ENCODE results near the gene DLGAP4. TPM values are rescaled to one million over a fixed set of nuclear protein-coding genes. Genes with fewer than 3 reads are reported as not detected.

Gene DLGAP4
- total RNA-seq, 3 donors from 2014 or later, result 22.0 to 26.9 (median 24.0) TPM

DNA sequence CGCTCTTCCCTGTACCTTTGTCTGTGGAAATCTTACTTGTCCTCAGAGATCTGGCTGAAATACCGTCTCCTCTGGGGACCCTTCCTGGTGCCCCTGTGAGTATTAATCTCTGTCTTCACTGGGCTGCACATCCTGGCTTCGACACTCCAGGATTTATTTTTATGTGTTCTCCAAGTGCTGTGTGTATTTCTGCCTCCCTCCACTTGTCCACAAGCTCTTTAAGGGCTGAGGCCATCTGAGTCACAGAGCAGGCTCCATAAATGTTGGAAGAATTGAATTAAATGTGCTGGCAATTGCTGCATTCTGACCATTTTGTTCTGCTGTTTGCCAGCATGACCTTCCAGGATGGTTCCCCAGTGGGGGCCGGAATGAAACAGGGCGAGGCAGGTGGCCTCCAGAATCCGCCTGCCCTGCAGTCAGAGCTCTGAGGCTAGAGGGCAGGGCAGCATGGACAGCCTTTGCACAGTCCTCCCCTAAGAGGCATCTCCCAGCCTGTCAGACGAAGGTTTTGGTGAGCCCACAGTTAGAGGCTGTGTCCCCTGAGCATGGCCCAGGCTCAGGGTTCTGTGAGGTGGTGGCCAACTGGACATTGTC lies 105.8 kb downstream of the DLGAP4 start:
- H3K4me3 ChIP-seq, result no peak overlapping the region
- no peaks in the 10 kb centered on the region for H3K27me3 ChIP-seq
- H3K36me3 ChIP-seq, result no peaks in the 10 kb centered on the region
- intact Hi-C loops (cut with DNase I; ENCODE audit: low total_unique reads), result no loop called here
- H3K9me3 ChIP-seq, result no peaks in the 10 kb centered on the region
- TF ChIP-seq, protein P1, sequence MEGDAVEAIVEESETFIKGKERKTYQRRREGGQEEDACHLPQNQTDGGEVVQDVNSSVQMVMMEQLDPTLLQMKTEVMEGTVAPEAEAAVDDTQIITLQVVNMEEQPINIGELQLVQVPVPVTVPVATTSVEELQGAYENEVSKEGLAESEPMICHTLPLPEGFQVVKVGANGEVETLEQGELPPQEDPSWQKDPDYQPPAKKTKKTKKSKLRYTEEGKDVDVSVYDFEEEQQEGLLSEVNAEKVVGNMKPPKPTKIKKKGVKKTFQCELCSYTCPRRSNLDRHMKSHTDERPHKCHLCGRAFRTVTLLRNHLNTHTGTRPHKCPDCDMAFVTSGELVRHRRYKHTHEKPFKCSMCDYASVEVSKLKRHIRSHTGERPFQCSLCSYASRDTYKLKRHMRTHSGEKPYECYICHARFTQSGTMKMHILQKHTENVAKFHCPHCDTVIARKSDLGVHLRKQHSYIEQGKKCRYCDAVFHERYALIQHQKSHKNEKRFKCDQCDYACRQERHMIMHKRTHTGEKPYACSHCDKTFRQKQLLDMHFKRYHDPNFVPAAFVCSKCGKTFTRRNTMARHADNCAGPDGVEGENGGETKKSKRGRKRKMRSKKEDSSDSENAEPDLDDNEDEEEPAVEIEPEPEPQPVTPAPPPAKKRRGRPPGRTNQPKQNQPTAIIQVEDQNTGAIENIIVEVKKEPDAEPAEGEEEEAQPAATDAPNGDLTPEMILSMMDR (IDR thresholded peaks at IDR 0.05), result no peak
- no peak for TF ChIP-seq POLR2A (IDR thresholded peaks at IDR 0.05)
- no peak for TF ChIP-seq POLR2AphosphoS5 (IDR thresholded peaks at IDR 0.05)
- DNase-seq (ENCODE audit: low spot score in 2 of 2), result no peak
- H3K4me1 ChIP-seq, result no peaks in the 10 kb centered on the region
- H3K27ac ChIP-seq, result no peak overlapping the region

DNA sequence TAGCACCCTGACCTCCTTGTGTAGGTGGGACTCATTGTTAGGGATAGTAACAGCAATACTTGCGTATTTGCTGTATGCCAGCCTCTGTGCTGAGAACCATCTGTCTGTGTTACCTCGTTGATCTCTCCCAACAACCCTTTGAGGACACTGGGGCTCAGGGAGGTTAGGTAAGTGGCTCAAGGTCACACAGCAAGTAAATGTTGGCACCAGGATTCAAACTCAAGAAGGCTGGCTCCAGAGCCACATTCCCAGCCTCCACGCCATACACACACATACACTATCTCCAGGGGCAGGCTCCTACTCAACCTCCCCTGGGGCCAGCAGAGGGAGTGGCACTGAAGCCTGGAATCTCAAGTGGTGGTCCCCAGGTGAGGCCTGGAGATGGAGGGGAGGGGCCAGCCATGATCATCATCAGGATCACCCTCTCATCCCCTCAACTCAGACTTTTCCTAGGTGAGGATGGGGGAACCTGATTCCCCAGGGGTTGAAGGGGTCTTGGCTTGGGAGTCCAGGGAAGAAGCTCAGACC lies 109.4 kb downstream of the DLGAP4 start:
- Histone ChIP-seq H3K27ac (no peak overlapping the region), H3K4me1 (no peaks in the 10 kb centered on the region), H3K27me3 (no peaks in the 10 kb centered on the region), H3K9me3 (no peaks in the 10 kb centered on the region), H3K4me3 (no peak overlapping the region), H3K36me3 (no peaks in the 10 kb centered on the region)
- TF ChIP-seq, protein P1 (IDR thresholded peaks at IDR 0.05), result no peak
- TF ChIP-seq POLR2AphosphoS5 (IDR thresholded peaks at IDR 0.05) (no peak), POLR2A (IDR thresholded peaks at IDR 0.05) (no peak)
- intact Hi-C loops (cut with DNase I; ENCODE audit: low total_unique reads), result no loop called here
- no peak for DNase-seq (ENCODE audit: low spot score in 2 of 2)

DNA sequence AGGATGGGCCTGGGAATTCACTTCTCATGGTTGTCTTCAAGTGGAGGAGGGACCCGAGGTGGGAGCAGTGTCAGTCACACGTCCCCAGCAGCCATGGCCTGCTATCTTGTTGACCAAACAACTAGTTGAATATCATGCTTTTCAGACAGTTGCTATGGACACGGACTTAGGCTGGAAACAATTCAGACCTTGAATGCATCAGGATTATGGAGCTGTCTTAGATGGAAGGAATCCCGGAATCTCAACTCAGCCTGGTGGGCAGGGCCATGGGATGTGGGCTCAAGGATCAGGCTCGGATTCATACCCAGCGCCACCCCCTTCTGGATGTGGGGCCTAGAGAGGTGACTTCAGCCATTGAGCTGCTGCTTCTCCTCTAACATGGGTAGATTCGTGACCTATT lies 112.6 kb downstream of the DLGAP4 start:
- no peak overlapping the region for H3K27ac ChIP-seq
- intact Hi-C loops (cut with DNase I; ENCODE audit: low total_unique reads), result no loop called here
- H3K4me3 ChIP-seq, result no peak overlapping the region
- TF ChIP-seq POLR2A (IDR thresholded peaks at IDR 0.05) (no peak), POLR2AphosphoS5 (IDR thresholded peaks at IDR 0.05) (no peak)
- TF ChIP-seq, protein P1 (IDR thresholded peaks at IDR 0.05), result no peak
- no peaks in the 10 kb centered on the region for H3K36me3 ChIP-seq
- no peak for DNase-seq (ENCODE audit: low spot score in 2 of 2)
- H3K27me3 ChIP-seq, result no peaks in the 10 kb centered on the region
- H3K9me3 ChIP-seq, result no peaks in the 10 kb centered on the region
- H3K4me1 ChIP-seq, result no peaks in the 10 kb centered on the region

DNA sequence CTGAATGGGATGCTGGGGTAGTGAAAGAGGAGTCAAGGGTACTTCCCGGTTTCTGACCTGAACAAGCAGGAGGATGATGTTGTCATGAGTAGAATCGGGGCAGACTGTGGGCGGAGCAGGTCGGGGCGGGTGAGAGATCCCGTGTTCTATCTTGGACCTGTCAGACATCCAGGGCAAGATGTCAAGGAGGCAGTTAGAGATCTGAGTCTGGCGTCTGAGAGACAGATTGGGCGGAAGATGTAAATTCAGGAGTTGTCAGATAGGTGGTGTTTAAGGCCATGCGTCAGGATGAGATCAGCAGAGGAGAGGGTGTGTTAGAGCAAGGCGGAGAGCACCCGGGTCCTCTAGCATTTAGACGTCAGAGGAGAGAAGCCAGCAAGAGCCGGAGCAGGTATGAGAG lies 115.5 kb downstream of the DLGAP4 start:
- no peak overlapping the region for H3K27ac ChIP-seq
- H3K36me3 ChIP-seq, result no peaks in the 10 kb centered on the region
- H3K27me3 ChIP-seq, result no peaks in the 10 kb centered on the region
- no peaks in the 10 kb centered on the region for H3K4me1 ChIP-seq
- intact Hi-C loops (cut with DNase I; ENCODE audit: low total_unique reads), result no loop called here
- no peaks in the 10 kb centered on the region for H3K9me3 ChIP-seq
- H3K4me3 ChIP-seq, result no peak overlapping the region
- DNase-seq (ENCODE audit: low spot score in 2 of 2), result no peak
- no peak for TF ChIP-seq POLR2A (IDR thresholded peaks at IDR 0.05)
- TF ChIP-seq, protein P1 (IDR thresholded peaks at IDR 0.05), result no peak
- TF ChIP-seq POLR2AphosphoS5 (IDR thresholded peaks at IDR 0.05), result no peak

DNA sequence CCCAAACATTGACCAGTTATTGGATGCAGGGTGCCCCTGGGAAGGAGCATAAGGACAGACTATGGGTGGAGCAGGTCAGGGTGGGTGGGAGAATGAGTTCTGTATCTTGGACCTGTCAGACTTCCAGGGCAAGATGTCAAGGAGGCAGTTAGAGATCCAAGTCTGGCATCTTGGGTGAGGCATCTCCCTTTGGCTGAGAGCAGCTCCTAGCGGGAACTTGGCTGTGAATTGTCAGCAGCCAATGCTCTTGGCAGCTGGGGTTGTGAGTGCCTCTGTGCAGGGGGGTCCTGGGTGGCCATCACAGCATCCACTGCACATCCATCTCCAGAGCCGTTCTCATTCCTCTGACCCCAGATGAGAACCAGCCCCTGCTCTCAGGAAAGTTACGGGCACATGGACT lies 118.2 kb downstream of the DLGAP4 start:
- H3K4me1 ChIP-seq, result no peaks in the 10 kb centered on the region
- TF ChIP-seq POLR2AphosphoS5 (IDR thresholded peaks at IDR 0.05), result no peak
- no peaks in the 10 kb centered on the region for H3K9me3 ChIP-seq
- no peak overlapping the region for H3K4me3 ChIP-seq
- no peaks in the 10 kb centered on the region for H3K36me3 ChIP-seq
- intact Hi-C loops (cut with DNase I; ENCODE audit: low total_unique reads), result no loop called here
- H3K27ac ChIP-seq, result no peak overlapping the region
- DNase-seq (ENCODE audit: low spot score in 2 of 2), result no peak
- no peaks in the 10 kb centered on the region for H3K27me3 ChIP-seq

All from breast epithelium (tissue), 4 donors.